HG03135 (cell line): ENCODE measurements around the gene ITGAL.
"Not testable (repeated sequence)": the region's sequence is repeated elsewhere in the genome, so short reads cannot be mapped to it uniquely, and the experiment has no call there.

Source experiments
- ATAC-seq: cut with Tn5 transposase; IDR thresholded peaks from one replicate; pipeline ENCODE4 v1.9.1; 2021; ENCODE audit warnings: mild to moderate bottlenecking, moderate library complexity; ENCODE audit not compliant: unreplicated experiment

ITGAL gene

DNA sequence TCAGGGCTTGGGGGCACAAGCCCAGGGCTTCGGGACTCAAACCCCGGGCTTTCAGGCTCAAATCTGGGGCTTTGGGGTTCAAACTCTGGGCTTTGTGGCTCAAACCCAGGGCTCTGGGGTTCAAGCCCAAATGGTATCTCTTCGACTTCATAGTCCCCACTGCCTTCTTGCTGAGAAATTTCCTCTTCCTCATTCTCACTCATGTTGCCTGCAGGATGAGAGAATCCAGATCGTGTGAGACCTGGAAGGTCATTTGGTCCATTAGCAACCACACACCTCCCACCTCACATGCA lies 53.2 kb downstream of the ITGAL start:
- ATAC-seq = no peak

DNA sequence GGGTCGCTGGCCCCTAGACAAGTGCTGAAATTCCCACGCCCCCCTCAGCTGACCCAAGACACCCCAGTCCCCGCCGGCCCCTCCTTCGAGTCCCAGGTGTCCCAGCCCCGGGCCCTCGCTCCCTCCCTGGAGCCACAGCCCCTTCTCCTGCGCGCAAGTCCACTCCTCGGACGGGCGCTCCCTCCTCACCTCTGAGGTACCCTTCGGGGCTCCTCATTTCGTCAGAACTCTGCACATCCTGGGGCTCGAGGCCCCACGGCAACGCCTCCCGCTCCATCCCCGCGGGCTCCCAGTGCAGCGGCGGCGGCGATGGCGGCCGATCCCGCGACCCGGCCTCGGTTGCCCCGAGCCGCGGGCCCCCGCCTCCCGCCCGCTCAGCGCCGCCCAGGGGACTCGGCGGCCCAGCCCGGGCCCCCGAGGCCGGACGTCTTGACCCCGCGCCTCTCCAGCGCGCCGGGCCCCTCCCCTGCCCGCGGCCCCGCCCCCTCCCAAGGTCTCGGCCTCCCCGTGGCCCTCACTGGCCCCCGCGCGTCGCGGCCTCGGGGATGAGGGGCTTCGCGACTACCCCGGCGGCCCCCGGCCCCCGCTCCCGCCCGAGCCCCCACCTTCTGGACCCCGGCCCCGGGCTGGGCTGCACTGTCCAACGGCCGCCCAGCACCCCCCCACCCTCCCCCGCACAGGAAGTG lies 53.7 kb downstream of the ITGAL start, which contains the start of gene ZNF768:
TSS of gene ZNF768 (minus strand) at position 430 of the 686 bp plus-strand sequence. CDS start at position 277, 153 bp downstream.
- peak; percentile 20 for ATAC-seq

- peak; percentile 76 for ATAC-seq
Observed at GRCh38 chr16:30526823-30527634, 54.5 kb downstream of the ITGAL start.

- no peak for ATAC-seq
Observed at GRCh38 chr16:30527635-30528178, 55.2 kb downstream of the ITGAL start.

- no peak for ATAC-seq
Observed at GRCh38 chr16:30528799-30529457, 56.4 kb downstream of the ITGAL start.

GRCh38 chr16:30530163-30531037 lies 57.9 kb downstream of the ITGAL start:
- no peak for ATAC-seq

DNA sequence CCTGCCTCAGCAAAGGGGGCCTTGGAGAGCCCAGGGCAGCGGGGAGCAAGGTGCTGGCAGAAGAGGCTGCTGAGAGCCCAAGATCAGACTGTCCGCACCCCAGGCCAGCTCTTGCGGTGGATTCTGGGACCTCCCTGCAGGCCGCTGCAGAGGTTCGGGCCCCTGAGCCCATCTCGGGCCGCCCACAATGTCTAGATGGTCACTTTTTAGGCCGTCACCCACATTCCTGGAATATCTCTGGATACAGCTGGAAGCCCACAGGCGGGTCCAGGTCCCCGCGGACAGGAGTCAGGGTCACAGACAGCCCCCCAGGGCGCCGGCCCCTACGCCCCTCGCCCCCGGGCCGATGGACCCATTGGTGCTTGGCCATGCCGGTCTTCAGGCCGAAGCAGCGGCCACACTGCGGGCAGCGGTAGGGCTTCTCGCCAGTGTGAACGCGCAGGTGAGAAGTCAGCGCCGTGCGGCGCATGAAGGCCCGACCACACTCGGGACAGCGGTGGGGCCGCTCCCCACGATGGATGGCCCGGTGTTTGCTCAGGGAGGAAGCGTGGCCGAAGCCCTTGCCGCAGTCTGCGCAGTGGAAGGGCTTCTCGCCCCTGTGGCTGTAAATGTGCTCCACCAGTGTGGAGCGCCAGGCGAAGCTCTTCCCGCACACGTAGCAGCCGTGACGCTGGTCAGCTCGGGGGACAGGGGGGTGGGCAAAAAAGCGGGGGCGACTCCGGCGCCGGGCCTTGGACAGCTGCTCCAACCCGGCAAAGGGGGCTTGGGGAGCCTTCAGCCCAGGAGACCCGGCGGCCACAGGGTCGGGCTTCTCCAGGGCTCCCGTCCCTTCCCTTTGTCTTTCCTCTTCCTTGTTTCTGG lies 60.0 kb downstream of the ITGAL start:
- no peak for ATAC-seq

- ATAC-seq = no peak
Observed at GRCh38 chr16:30533146-30533522, 60.6 kb downstream of the ITGAL start.

DNA sequence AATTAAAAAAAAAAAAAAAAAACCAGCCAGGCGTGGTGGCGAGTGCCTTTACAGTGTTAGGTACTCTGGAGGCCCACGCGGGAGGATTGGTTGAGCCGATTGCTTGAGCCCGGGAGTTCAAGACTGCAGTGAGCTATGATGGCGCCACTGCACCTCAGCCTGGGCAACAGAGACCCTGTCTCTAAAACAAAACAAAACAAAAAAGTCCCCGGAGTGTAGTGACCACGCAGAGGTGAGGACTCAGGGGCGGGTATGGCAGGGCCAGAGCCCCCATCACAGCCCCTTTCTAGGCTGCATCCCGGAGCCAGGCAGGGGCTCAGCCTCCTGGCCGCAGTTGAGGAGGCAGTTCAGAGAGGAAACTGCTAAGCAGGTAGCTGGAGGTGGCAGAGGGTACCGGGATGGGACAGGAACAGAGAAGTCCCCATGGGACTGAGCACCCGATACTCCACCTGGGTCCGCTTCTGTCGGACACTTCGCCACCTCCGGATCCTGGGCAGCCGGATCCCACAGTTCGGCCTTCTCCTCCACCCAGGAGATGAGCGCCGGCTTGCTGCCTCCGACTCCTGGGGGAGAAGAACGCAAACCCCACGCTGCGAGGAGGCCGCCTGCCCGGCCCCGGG lies 61.3 kb downstream of the ITGAL start:
- ATAC-seq = no peak

GRCh38 chr16:30534368-30535105 lies 62.0 kb downstream of the ITGAL start, which contains the start of gene ZNF747:
Gene ZNF747, minus strand, starts transcription at chr16:30534858. Its CDS starts 179 bp downstream, at chr16:30534679.
- ATAC-seq = no peak

GRCh38 chr16:30535106-30535776 lies 62.7 kb downstream of the ITGAL start:
- ATAC-seq = no peak

- ATAC-seq = peak; percentile 44
Observed at GRCh38 chr16:30535777-30536190, 63.2 kb downstream of the ITGAL start.

GRCh38 chr16:30536391-30537024 lies 64.0 kb downstream of the ITGAL start:
- ATAC-seq = not testable (repeated sequence)

DNA sequence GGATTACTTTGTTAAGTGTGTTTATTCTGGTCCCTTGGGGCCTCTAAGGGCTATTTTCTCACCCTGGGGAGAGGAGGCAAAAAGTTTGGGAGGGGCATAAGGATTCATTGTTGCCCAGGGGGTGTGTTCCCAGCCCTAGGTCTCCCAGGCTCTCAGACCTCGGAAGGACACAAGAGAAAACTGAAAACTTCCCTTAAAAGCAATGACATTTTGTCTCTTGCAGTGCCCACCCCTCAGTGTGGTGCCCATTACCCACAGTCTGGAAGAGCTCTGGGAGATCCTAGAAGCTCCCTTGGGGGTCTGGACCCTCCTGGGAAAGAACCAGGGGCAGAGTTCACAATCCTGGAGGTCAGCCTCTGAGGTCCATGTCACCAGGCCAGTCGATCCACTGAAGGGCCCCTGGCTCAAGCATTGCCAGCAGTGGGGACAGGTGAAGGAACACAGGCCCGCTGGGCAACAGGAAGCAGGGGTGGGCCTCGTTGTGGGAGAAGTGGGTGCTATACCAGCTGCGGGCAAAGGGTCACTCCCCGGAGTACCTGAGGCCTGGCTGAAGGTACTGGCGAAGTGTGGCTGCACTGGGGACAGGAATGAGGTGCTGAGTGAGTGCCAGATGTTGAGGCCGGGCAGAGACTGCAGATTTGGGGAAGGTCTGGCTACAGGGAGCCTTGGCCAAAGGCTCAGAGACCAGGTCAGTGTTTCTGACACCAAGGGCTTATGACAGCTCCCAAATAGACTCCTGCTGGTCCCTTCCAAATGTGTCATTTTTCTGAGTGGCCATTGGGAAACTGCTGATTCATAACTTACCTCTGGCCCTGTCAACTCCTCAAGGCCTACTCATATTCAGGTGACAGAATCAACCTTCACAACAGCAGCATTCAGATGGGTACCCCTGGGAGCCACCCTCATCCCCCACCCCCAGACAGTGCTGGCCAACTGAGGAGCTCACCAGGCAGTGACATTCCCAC lies 66.7 kb downstream of the ITGAL start:
- ATAC-seq = no peak

- not testable (repeated sequence) for ATAC-seq
Observed at GRCh38 chr16:30539986-30540526, 67.5 kb downstream of the ITGAL start.

- not testable (repeated sequence) for ATAC-seq
Observed at GRCh38 chr16:30540916-30541464, 68.4 kb downstream of the ITGAL start.
